ENCODE measurements around the gene NCK2.
A peak's percentile ranks its signal among the peaks of the same experiment; 100 is the strongest.

Gene NCK2

GRCh38 chr2:105857076-105857740, 112.5 kb downstream of the NCK2 start:
- no peak for DNase-seq

GRCh38 chr2:105858868-105859693, 114.4 kb downstream of the NCK2 start:
- no peak for DNase-seq

GRCh38 chr2:105859694-105859951, 114.9 kb downstream of the NCK2 start:
- no peak for DNase-seq

- no peak for DNase-seq
Measured at GRCh38 chr2:105860567-105860966, 115.9 kb downstream of the NCK2 start.

- no peak for DNase-seq
Measured at GRCh38 chr2:105861200-105861599, 116.5 kb downstream of the NCK2 start.

GRCh38 chr2:105862843-105863242, 118.1 kb downstream of the NCK2 start:
- DNase-seq, result no peak

- DNase-seq, result no peak
Measured at GRCh38 chr2:105864262-105864661, 119.5 kb downstream of the NCK2 start.

GRCh38 chr2:105865222-105865913, 120.7 kb downstream of the NCK2 start:
- no peak for DNase-seq

- DNase-seq, result no peak
Measured at GRCh38 chr2:105866216-105867185, 121.8 kb downstream of the NCK2 start.

GRCh38 chr2:105867587-105867986, 122.9 kb downstream of the NCK2 start:
- DNase-seq, result no peak

GRCh38 chr2:105868060-105868459, 123.3 kb downstream of the NCK2 start:
- no peak for DNase-seq

- no peak for DNase-seq
Measured at GRCh38 chr2:105869341-105869740, 124.6 kb downstream of the NCK2 start.

GRCh38 chr2:105870062-105870461, 125.3 kb downstream of the NCK2 start:
- DNase-seq, result no peak

- no peak for DNase-seq
Measured at GRCh38 chr2:105870858-105871257, 126.1 kb downstream of the NCK2 start.

GRCh38 chr2:105872142-105872728, 127.5 kb downstream of the NCK2 start:
- DNase-seq, result no peak

- DNase-seq, result no peak
Measured at GRCh38 chr2:105872830-105873229, 128.1 kb downstream of the NCK2 start.

- DNase-seq, result no peak
Measured at GRCh38 chr2:105873281-105873680, 128.6 kb downstream of the NCK2 start.

GRCh38 chr2:105873721-105874120, 129.0 kb downstream of the NCK2 start:
- DNase-seq, result peak; percentile 32

- DNase-seq, result no peak
Measured at GRCh38 chr2:105874466-105874865, 129.8 kb downstream of the NCK2 start.

- DNase-seq, result peak; percentile 31
Measured at GRCh38 chr2:105875241-105875640, 130.5 kb downstream of the NCK2 start.

GRCh38 chr2:105876191-105876590, 131.5 kb downstream of the NCK2 start:
- no peak for DNase-seq

- peak; percentile 53 for DNase-seq
Measured at GRCh38 chr2:105877945-105878344, 133.2 kb downstream of the NCK2 start.

Measured in DMS53 (cell line).